K562 (cell line): ENCODE data around the gene RUNX3. TPM values are rescaled to one million over a fixed set of nuclear protein-coding genes. Genes with fewer than 3 reads are reported as not detected.
A peak's percentile ranks its signal among the peaks of the same experiment; 100 is the strongest.

ENCODE experiments used
- CBX5 ChIP-seq: IDR thresholded peaks from 2 replicates; pipeline ENCODE4 v1.6.1; 2014; ENCODE audit warnings: low read depth, borderline replicate concordance
- CXXC5 ChIP-seq: fragments of 250-450 bp; sonication (Bioruptor Pico); IDR thresholded peaks from 2 replicates; pipeline ENCODE4 v1.8.0; 2022; ENCODE audit warnings: inconsistent platforms, mild to moderate bottlenecking, moderate library complexity
- EHMT2 ChIP-seq: fragments of 450-650 bp; IDR thresholded peaks from 2 replicates; pipeline ENCODE4 v1.6.1; 2018; ENCODE audit warnings: antibody characterized with exemption
- ESRRA ChIP-seq: fragments of 450-650 bp; IDR thresholded peaks from 2 replicates; pipeline ENCODE4 v1.6.1; 2014; ENCODE audit warnings: low read depth, mild to moderate bottlenecking, moderate library complexity, borderline replicate concordance
- GABPA ChIP-seq: fragments of 200-800 bp; sonication (Bioruptor generic); conservative IDR thresholded peaks from 2 replicates; pipeline ENCODE4 v1.6.1; 2016; ENCODE audit warnings: low read depth, missing genetic modification characterization, missing compliant biosample characterization
- HMG20A ChIP-seq: fragments of 450-650 bp; formaldehyde crosslinking; conservative IDR thresholded peaks from 2 replicates; pipeline ENCODE4 v1.4.0; 2020; ENCODE audit warnings: mild to moderate bottlenecking, mixed read lengths
- MAZ ChIP-seq, 2 experiments: fragments of 450-650 bp in 1 of 2; sonication (generic) in 1 of 2; formaldehyde crosslinking; IDR thresholded peaks in 1 of 2; conservative IDR thresholded peaks in 1 of 2; 2 replicates each; pipeline versions ENCODE4 v1.4.0 to v1.5.0; 2020; ENCODE audit warnings: mild to moderate bottlenecking in 1 of 2, missing genetic modification reagents in 1 of 2
- MCM5 ChIP-seq: fragments of 450-650 bp; IDR thresholded peaks from 2 replicates; pipeline ENCODE4 v1.6.1; 2016; ENCODE audit warnings: low read depth
- MTF1 ChIP-seq: fragments of 250-450 bp; sonication (Bioruptor Pico); IDR thresholded peaks from 2 replicates; pipeline ENCODE4 v1.9.0; 2021; ENCODE audit warnings: moderate library complexity, mild to moderate bottlenecking, inconsistent platforms, borderline replicate concordance
- MXI1 ChIP-seq: IDR thresholded peaks from 2 replicates; pipeline ENCODE4 v1.6.1; 2011; ENCODE audit warnings: low read depth, mild to moderate bottlenecking, improper control_type of control experiment, low read length
- RBM17 ChIP-seq: fragments of 200-400 bp; formaldehyde crosslinking; IDR thresholded peaks from 2 replicates; pipeline ENCODE4 v1.6.1; 2017; ENCODE audit warnings: low read depth, mild to moderate bottlenecking, low read length, borderline replicate concordance
- SFPQ ChIP-seq: fragments of 200-400 bp; formaldehyde crosslinking; IDR thresholded peaks from 2 replicates; pipeline ENCODE4 v1.6.1; 2017; ENCODE audit warnings: mild to moderate bottlenecking, low read depth, low read length, moderate library complexity
- SRSF7 ChIP-seq: fragments of 200-400 bp; formaldehyde crosslinking; optimal IDR thresholded peaks from 2 replicates; pipeline ENCODE3; 2017; ENCODE audit warnings: mild to moderate bottlenecking, low read depth, low read length
- SRSF9 ChIP-seq: fragments of 200-400 bp; formaldehyde crosslinking; IDR thresholded peaks from 2 replicates; pipeline ENCODE4 v1.6.1; 2017; ENCODE audit warnings: low read depth, low read length, borderline replicate concordance
- TCFL5 ChIP-seq: fragments of 250-450 bp; sonication (Bioruptor Pico); conservative IDR thresholded peaks from 2 replicates; pipeline ENCODE4 v1.6.1; 2021; ENCODE audit warnings: mild to moderate bottlenecking, moderate library complexity, matching md5 sums
- TEAD4 ChIP-seq, 2 experiments: sonication (generic) in 1 of 2; formaldehyde crosslinking in 1 of 2; IDR thresholded peaks; 2 replicates each; pipeline versions ENCODE4 v1.6.1 to v1.8.0; 2012 to 2022; ENCODE audit warnings: borderline replicate concordance in 1 of 2, inconsistent platforms in 1 of 2, low read length in 1 of 2, mild to moderate bottlenecking in 1 of 2, missing genetic modification reagents in 1 of 2
- THAP12 ChIP-seq: fragments of 250-450 bp; sonication (Bioruptor Pico); IDR thresholded peaks from 2 replicates; pipeline ENCODE4 v1.9.0; 2021; ENCODE audit warnings: mild to moderate bottlenecking, inconsistent platforms
- WHSC1 ChIP-seq: IDR thresholded peaks from one replicate; pipeline ENCODE4 v1.6.1; 2012; ENCODE audit warnings: low read length, control low read depth, inconsistent platforms
- XRCC5 ChIP-seq: fragments of 200-400 bp; formaldehyde crosslinking; IDR thresholded peaks from 2 replicates; pipeline ENCODE4 v1.6.1; 2017; ENCODE audit warnings: low read depth, mild to moderate bottlenecking, low read length
- ZNF395 ChIP-seq: fragments of 200-800 bp; sonication (Bioruptor generic); IDR thresholded peaks from 2 replicates; pipeline ENCODE4 v1.6.1; 2017; ENCODE audit warnings: missing genetic modification characterization, missing compliant biosample characterization
- ZNF561 ChIP-seq: fragments of 450-650 bp; formaldehyde crosslinking; conservative IDR thresholded peaks from 2 replicates; pipeline ENCODE4 v1.4.0; 2020; ENCODE audit warnings: mild to moderate bottlenecking, moderate library complexity
- ZNF586 ChIP-seq: fragments of 450-650 bp; formaldehyde crosslinking; conservative IDR thresholded peaks from 2 replicates; pipeline ENCODE4 v1.4.0; 2020; ENCODE audit warnings: mild to moderate bottlenecking, moderate library complexity
- ZNF644 ChIP-seq: fragments of 200-800 bp; sonication (Bioruptor generic); IDR thresholded peaks from 2 replicates; pipeline ENCODE4 v1.6.1; 2016; ENCODE audit warnings: low read depth, missing genetic modification characterization, missing compliant biosample characterization
- polyA plus RNA-seq, 8 experiments: library from polyadenylated mRNA; depleted of rRNA in 4 of 8; stranded (reverse) in 5 of 8; unstranded in 3 of 8; fragments of >200 nt; fragmentation: Nextera tagmentation in 2 of 8; fragmentation: Illumina TruSeq in 1 of 8; extraction: Ambion mirVana in 2 of 8; extraction: Trizol in 1 of 8; gene quantifications; 2 replicates each; pipeline versions ENCODE4 v1.2.1 to v1.2.3, GENCODE V29; 2011 to 2014; ENCODE audit warnings: inconsistent platforms in 1 of 8, missing spikeins in 1 of 8
- total RNA-seq, 7 experiments: library from RNA; depleted of rRNA in 6 of 7; stranded (reverse); fragments of >200 nt in 6 of 7; fragmentation: Illumina TruSeq in 2 of 7; extraction: Trizol in 2 of 7; gene quantifications; 2 replicates each; pipeline versions ENCODE4 v1.2.1 to v1.2.3, GENCODE V29; 2011 to 2021; ENCODE audit warnings: low replicate concordance in 1 of 7

Gene RUNX3
- total and polyA plus RNA-seq, 9 of the 15 experiments (the other 6 are each of a cell fraction or from before 2014, with no cell fraction given) = 0.01 to 0.64 (median 0.09) TPM

- TF ChIP-seq ZNF395 (CRISPR knock-in tag) = 0 out of 2 replicates have a peak, but pooled peaks have one; percentile 32
- TF ChIP-seq SFPQ = no peak
- TF ChIP-seq WHSC1 = no peak
- TF ChIP-seq ESRRA = 0 out of 2 replicates have a peak, but pooled peaks have one; percentile 41
- no peak for TF ChIP-seq TCFL5 (CRISPR knock-in tag)
- 0 out of 2 replicates have a peak, but pooled peaks have one; percentile 53 for TF ChIP-seq XRCC5
- TF ChIP-seq TEAD4 (IDR thresholded peaks at IDR 0.05; ENCODE audit: low read length) = 0 out of 2 replicates have a peak, but pooled peaks have one; percentile 13
- no peak for TF ChIP-seq TEAD4 (CRISPR knock-in tag; IDR thresholded peaks at IDR 0.05; ENCODE audit: borderline replicate concordance)
- TF ChIP-seq MXI1 = no peak
- TF ChIP-seq CXXC5 (CRISPR knock-in tag) = peak; percentile 33
- TF ChIP-seq SRSF7 = no peak
- peak in 1 of 2 experiments; percentile 36; a peak in 1 of 4 replicates for TF ChIP-seq MAZ (CRISPR knock-in tag; conservative IDR thresholded peaks at IDR 0.05 in 1 of 2, IDR thresholded peaks at IDR 0.05 in 1 of 2)
- TF ChIP-seq MCM5 = no peak
- no peak for TF ChIP-seq MTF1 (CRISPR knock-in tag)
- 0 out of 2 replicates have a peak, but pooled peaks have one; percentile 31 for TF ChIP-seq CBX5
- TF ChIP-seq HMG20A (CRISPR knock-in tag) = no peak
- no peak for TF ChIP-seq ZNF644
- TF ChIP-seq EHMT2 = 0 out of 2 replicates have a peak, but pooled peaks have one; percentile 32
- no peak for TF ChIP-seq GABPA (tag)
- TF ChIP-seq ZNF586 (CRISPR knock-in tag) = no peak
- peak; percentile 31; the same call in 1 of the 2 replicates for TF ChIP-seq THAP12
- TF ChIP-seq RBM17 = no peak
- TF ChIP-seq ZNF561 (CRISPR knock-in tag) = no peak
- TF ChIP-seq SRSF9 = no peak
These were observed 20.6 kb downstream of the RUNX3 start (continued) for GRCh38 chr1:24909388-24909898.
